Glomerular endothelial cell (primary cell): ENCODE measurements around the gene CHSY3. TPM values are rescaled to one million over a fixed set of nuclear protein-coding genes. Genes with fewer than 3 reads are reported as not detected.

ENCODE experiments used
- DNase-seq: peaks from one replicate; pipeline ENCODE4 v3.0.0-alpha.2; 2011; ENCODE audit warnings: low read depth, low spot score; ENCODE audit errors: extremely low read depth
- total RNA-seq: library from RNA; depleted of rRNA; stranded (reverse); fragments of >200 nt; gene quantifications from 2 replicates; pipeline ENCODE4 v1.2.3, GENCODE V29; 2015

CHSY3 gene
- total RNA-seq, 1 donor from 2014 or later: 7.7 TPM

- no peak for DNase-seq
These were observed 174.4 kb downstream of the CHSY3 start for GRCh38 chr5:130078661-130079060.

GRCh38 chr5:130090569-130091270, 186.5 kb downstream of the CHSY3 start:
- no peak for DNase-seq

- DNase-seq: no peak
These were observed 188.7 kb downstream of the CHSY3 start for GRCh38 chr5:130092991-130093390.

- DNase-seq: no peak
These were observed 192.2 kb downstream of the CHSY3 start for GRCh38 chr5:130096483-130096882.

- no peak for DNase-seq
These were observed 194.7 kb downstream of the CHSY3 start for GRCh38 chr5:130099008-130099407.

- DNase-seq: no peak
These were observed 198.1 kb downstream of the CHSY3 start for GRCh38 chr5:130102375-130102774.

GRCh38 chr5:130102960-130103359, 198.7 kb downstream of the CHSY3 start:
- no peak for DNase-seq

- DNase-seq: no peak
These were observed 200.8 kb downstream of the CHSY3 start for GRCh38 chr5:130104895-130105688.

- DNase-seq: no peak
These were observed 202.2 kb downstream of the CHSY3 start for GRCh38 chr5:130106480-130106879.

GRCh38 chr5:130109152-130109551, 204.9 kb downstream of the CHSY3 start:
- DNase-seq: peak; percentile 14

- DNase-seq: no peak
These were observed 206.1 kb downstream of the CHSY3 start for GRCh38 chr5:130110328-130110727.

- DNase-seq: no peak
These were observed 207.5 kb downstream of the CHSY3 start for GRCh38 chr5:130111746-130112145.

- no peak for DNase-seq
These were observed 208.0 kb downstream of the CHSY3 start for GRCh38 chr5:130112246-130112645.

- DNase-seq: no peak
These were observed 211.4 kb downstream of the CHSY3 start for GRCh38 chr5:130115686-130116085.

GRCh38 chr5:130116462-130116861, 212.2 kb downstream of the CHSY3 start:
- DNase-seq: no peak

GRCh38 chr5:130116972-130117371, 212.7 kb downstream of the CHSY3 start:
- DNase-seq: no peak

- no peak for DNase-seq
These were observed 222.5 kb downstream of the CHSY3 start for GRCh38 chr5:130126746-130127145.

GRCh38 chr5:130135506-130135905, 231.2 kb downstream of the CHSY3 start:
- DNase-seq: peak; percentile 22

- DNase-seq: no peak
These were observed 232.0 kb downstream of the CHSY3 start for GRCh38 chr5:130136300-130136699.

- DNase-seq: no peak
These were observed 233.4 kb downstream of the CHSY3 start for GRCh38 chr5:130137681-130138080.

- DNase-seq: no peak
These were observed 234.3 kb downstream of the CHSY3 start for GRCh38 chr5:130138406-130139045.
